ENCODE measurements around the gene NGRN.
"Not testable (repeated sequence)": the region's sequence is repeated elsewhere in the genome, so short reads cannot be mapped to it uniquely, and the experiment has no call there.

DNA sequence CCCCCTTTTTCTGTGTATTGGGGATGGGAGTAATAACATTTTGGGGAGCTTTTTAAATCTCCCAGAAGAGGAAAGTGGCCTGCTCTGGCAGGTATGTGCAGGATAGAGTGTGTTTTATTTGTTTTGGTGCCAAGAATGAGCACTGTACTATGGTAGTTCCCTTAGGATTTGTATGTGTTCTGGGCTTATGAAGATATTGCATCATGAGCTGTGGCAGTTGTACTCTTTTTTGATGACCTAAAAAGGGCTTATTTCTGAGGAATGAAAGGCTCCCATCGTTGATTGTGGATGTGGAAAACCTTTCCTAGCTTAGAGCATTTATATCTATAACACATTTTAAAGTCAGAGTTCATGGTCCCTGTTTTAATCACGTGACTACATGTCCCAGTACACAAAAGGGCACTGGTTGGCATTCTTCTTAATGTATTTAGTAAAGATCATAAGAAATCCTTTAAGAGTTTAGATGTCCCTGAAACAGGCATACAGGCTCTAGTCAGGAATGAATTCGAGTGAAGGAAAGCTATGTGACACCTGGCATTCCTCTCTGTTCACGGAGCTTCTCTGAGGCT is 30.9 kb downstream of the NGRN start:
- TF ChIP-seq POLR2A, POLR2AphosphoS5 (IDR thresholded peaks at IDR 0.05): not testable (repeated sequence)
- TF ChIP-seq, protein P1, sequence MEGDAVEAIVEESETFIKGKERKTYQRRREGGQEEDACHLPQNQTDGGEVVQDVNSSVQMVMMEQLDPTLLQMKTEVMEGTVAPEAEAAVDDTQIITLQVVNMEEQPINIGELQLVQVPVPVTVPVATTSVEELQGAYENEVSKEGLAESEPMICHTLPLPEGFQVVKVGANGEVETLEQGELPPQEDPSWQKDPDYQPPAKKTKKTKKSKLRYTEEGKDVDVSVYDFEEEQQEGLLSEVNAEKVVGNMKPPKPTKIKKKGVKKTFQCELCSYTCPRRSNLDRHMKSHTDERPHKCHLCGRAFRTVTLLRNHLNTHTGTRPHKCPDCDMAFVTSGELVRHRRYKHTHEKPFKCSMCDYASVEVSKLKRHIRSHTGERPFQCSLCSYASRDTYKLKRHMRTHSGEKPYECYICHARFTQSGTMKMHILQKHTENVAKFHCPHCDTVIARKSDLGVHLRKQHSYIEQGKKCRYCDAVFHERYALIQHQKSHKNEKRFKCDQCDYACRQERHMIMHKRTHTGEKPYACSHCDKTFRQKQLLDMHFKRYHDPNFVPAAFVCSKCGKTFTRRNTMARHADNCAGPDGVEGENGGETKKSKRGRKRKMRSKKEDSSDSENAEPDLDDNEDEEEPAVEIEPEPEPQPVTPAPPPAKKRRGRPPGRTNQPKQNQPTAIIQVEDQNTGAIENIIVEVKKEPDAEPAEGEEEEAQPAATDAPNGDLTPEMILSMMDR (IDR thresholded peaks at IDR 0.05), result not testable (repeated sequence)
